SU-DHL-6 (cell line): ENCODE measurements around the gene LRRC73.

Experiments
- EZH2phosphoT487 ChIP-seq: fragments of 200-600 bp; sonication (generic), shearing (Covaris generic); conservative IDR thresholded peaks from 2 replicates; pipeline ENCODE4 v1.6.1; 2018; ENCODE audit warnings: mild to moderate bottlenecking, antibody characterized with exemption, low read length, moderate library complexity, mixed read lengths
- TF ChIP-seq, protein P1 (sequence below): fragments of 200-600 bp; sonication (generic); IDR thresholded peaks from one replicate; pipeline ENCODE4 v1.5.1; 2017; ENCODE audit warnings: antibody characterized with exemption, mild to moderate bottlenecking, low read length, moderate library complexity; ENCODE audit not compliant: insufficient read depth, poor library complexity, severe bottlenecking

DNA sequence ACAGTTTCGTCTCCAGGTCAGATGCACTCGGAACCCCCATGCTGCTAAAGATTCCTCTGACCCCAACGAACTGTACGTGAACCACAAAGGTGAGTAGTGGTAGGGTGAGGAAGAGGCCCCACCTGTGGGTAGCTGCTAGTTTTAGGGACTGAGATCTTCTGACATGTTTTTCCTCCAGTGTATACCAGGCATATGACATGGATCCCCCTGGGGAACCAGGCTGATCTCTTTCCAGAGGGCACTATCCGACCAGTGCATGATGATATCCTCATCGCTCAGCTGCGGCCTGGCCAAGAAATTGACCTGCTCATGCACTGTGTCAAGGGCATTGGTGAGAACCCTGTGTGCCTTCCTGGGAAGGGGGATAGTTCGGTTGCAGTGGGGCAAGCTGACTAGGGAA lies 10.0 kb upstream of the LRRC73 start:
- TF ChIP-seq, protein P1, sequence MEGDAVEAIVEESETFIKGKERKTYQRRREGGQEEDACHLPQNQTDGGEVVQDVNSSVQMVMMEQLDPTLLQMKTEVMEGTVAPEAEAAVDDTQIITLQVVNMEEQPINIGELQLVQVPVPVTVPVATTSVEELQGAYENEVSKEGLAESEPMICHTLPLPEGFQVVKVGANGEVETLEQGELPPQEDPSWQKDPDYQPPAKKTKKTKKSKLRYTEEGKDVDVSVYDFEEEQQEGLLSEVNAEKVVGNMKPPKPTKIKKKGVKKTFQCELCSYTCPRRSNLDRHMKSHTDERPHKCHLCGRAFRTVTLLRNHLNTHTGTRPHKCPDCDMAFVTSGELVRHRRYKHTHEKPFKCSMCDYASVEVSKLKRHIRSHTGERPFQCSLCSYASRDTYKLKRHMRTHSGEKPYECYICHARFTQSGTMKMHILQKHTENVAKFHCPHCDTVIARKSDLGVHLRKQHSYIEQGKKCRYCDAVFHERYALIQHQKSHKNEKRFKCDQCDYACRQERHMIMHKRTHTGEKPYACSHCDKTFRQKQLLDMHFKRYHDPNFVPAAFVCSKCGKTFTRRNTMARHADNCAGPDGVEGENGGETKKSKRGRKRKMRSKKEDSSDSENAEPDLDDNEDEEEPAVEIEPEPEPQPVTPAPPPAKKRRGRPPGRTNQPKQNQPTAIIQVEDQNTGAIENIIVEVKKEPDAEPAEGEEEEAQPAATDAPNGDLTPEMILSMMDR: no peak
- TF ChIP-seq EZH2phosphoT487: no peak
